Tibial nerve (tissue), 4 donors: ENCODE measurements around the gene PTPRJ.

ENCODE experiments used
- EP300 ChIP-seq, 2 donors: sonication (generic); formaldehyde crosslinking; IDR thresholded peaks; one replicate each; pipeline ENCODE4 v1.6.1; 2017; ENCODE audit warnings: antibody characterized with exemption in 2 of 2, mild to moderate bottlenecking in 1 of 2
- POLR2A ChIP-seq, 2 donors: fragments of 450-650 bp; IDR thresholded peaks; one replicate each; pipeline ENCODE4 v1.6.1; 2017; ENCODE audit warnings: antibody characterized with exemption in 2 of 2, mild to moderate bottlenecking in 2 of 2, moderate library complexity in 2 of 2
- TF ChIP-seq, protein P1 (sequence below), 5 experiments: fragments of 200-600 bp in 3 of 5; fragments of 450-650 bp in 2 of 5; sonication (generic) in 3 of 5; IDR thresholded peaks; one replicate each; pipeline ENCODE4 v1.5.1; 2016 to 2019; ENCODE audit warnings: antibody characterized with exemption in 5 of 5, mild to moderate bottlenecking in 3 of 5, moderate library complexity in 2 of 5

DNA sequence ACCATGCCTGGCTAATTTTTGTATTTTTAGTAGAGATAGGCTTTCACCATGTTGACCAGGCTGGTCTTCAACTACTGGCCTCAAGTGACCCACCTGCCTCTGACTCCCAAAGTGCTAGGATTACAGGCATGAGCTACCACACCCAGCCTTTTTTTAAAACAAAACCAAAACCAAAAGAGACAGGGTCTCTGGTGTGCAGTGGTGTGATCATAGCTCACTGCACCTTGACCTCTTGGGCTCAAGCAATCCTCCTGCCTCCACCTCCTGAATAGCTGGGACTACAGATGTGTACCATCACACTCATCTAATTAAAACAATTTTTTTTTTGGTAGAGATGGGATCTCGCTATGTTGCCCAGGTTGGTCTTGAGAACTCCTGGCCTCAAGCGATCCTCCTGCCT lies 77.7 kb downstream of the PTPRJ start:
- TF ChIP-seq, protein P1, sequence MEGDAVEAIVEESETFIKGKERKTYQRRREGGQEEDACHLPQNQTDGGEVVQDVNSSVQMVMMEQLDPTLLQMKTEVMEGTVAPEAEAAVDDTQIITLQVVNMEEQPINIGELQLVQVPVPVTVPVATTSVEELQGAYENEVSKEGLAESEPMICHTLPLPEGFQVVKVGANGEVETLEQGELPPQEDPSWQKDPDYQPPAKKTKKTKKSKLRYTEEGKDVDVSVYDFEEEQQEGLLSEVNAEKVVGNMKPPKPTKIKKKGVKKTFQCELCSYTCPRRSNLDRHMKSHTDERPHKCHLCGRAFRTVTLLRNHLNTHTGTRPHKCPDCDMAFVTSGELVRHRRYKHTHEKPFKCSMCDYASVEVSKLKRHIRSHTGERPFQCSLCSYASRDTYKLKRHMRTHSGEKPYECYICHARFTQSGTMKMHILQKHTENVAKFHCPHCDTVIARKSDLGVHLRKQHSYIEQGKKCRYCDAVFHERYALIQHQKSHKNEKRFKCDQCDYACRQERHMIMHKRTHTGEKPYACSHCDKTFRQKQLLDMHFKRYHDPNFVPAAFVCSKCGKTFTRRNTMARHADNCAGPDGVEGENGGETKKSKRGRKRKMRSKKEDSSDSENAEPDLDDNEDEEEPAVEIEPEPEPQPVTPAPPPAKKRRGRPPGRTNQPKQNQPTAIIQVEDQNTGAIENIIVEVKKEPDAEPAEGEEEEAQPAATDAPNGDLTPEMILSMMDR (IDR thresholded peaks at IDR 0.05) = no peak
- TF ChIP-seq EP300 (IDR thresholded peaks at IDR 0.05) (no peak), POLR2A (IDR thresholded peaks at IDR 0.05) (no peak)
